GM18520 (cell line): Measurements from ENCODE around the gene TMEM145.

Experiments
- ATAC-seq: cut with Tn5 transposase; IDR thresholded peaks from one replicate; pipeline ENCODE4 v1.9.1; 2021; ENCODE audit not compliant: unreplicated experiment

TMEM145 gene

GRCh38 chr19:42357290-42357689 is 44.2 kb downstream of the TMEM145 start:
- no peak for ATAC-seq

- no peak for ATAC-seq
These were observed 47.9 kb downstream of the TMEM145 start for GRCh38 chr19:42360787-42361544.

- ATAC-seq: no peak
These were observed 48.4 kb downstream of the TMEM145 start for GRCh38 chr19:42361545-42361910.

GRCh38 chr19:42362342-42362741 is 49.2 kb downstream of the TMEM145 start:
- no peak for ATAC-seq

GRCh38 chr19:42362891-42363440 is 49.9 kb downstream of the TMEM145 start:
- no peak for ATAC-seq

- ATAC-seq: no peak
These were observed 50.7 kb downstream of the TMEM145 start for GRCh38 chr19:42363614-42364346.

GRCh38 chr19:42366673-42367072 is 53.6 kb downstream of the TMEM145 start:
- no peak for ATAC-seq

- no peak for ATAC-seq
These were observed 54.8 kb downstream of the TMEM145 start for GRCh38 chr19:42367929-42368328.

- no peak for ATAC-seq
These were observed 55.3 kb downstream of the TMEM145 start for GRCh38 chr19:42368360-42368759.

- ATAC-seq: no peak
These were observed 55.7 kb downstream of the TMEM145 start for GRCh38 chr19:42368765-42369164.

- ATAC-seq: no peak
These were observed 56.4 kb downstream of the TMEM145 start for GRCh38 chr19:42369433-42370067.

GRCh38 chr19:42370068-42370520 is 57.0 kb downstream of the TMEM145 start:
- no peak for ATAC-seq

GRCh38 chr19:42370626-42371175 is 57.6 kb downstream of the TMEM145 start:
- ATAC-seq: no peak
